HK-2 (cell line): ENCODE results near the gene LRRC32.

Experiments
- DNase-seq: peaks from one replicate; pipeline ENCODE4 v3.0.0-alpha.2; 2018; ENCODE audit not compliant: unreplicated experiment

Gene LRRC32

DNA sequence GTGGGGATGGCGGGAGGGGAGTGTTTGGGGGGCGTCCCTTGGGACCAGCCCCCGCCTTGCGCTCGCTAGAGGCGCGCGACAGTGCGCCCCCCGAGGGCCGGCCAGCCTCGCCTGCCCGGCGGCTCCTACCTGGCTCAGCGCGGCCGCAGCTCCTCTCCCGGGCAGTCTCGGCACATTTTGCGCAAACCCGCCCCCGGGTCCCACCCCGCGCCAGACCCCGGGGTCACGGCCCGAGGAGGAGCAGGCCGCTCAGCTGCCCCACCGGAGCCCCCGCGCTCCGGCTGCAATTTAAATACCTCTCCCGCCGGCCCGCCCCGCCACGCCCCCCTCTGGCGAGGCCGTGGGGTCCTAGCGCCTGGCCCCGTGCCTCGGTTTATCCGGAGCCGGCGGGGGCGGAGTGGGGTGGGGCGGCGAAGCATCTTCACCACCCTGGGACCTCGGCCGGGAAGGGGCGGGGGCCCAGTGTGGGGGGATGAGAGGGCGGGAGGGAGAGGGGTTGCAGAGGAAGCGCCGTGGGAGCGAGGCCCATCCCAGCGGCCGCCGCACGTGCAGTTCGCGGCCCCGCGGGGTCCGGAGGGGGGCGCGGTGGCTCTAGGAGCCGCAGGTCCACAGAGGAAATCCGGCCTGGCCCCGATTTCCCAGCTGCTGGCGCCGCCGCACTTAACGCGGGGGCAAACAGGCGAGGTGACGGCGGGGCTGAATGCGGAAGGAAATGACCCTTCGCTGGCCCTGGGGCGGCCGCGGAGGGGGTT is at the start of gene LRRC32:
Gene LRRC32 (minus strand): TSS at position 263 of the 752 bp plus-strand sequence. CDS start 4,793 bp downstream, outside the sequence.
- DNase-seq, result no peak

GRCh38 chr11:76719686-76720085 is 49.1 kb upstream of the LRRC32 start:
- no peak for DNase-seq

- DNase-seq, result no peak
Observed at GRCh38 chr11:76719281-76719680, 48.7 kb upstream of the LRRC32 start.

DNA sequence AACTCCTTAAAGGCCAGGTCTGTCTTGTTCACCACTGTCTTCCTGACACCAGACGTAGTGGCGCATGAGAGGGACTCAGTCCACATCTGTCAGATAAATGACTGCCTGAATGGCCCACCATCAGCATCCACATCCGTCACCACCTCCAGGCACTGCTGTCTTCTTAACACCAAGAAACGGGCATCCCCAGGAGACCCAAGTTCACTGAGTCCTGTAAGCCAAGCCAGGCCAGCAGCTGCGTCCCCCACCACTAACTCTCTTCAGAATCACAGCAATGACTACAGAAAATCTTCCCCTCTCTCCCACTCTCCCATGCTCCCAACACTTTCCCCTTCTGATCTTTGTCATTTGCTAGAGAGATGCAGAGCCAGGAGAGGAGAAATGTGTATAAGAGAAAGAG is 47.3 kb upstream of the LRRC32 start:
- DNase-seq, result no peak

- no peak for DNase-seq
Observed at GRCh38 chr11:76717369-76717768, 46.8 kb upstream of the LRRC32 start.

DNA sequence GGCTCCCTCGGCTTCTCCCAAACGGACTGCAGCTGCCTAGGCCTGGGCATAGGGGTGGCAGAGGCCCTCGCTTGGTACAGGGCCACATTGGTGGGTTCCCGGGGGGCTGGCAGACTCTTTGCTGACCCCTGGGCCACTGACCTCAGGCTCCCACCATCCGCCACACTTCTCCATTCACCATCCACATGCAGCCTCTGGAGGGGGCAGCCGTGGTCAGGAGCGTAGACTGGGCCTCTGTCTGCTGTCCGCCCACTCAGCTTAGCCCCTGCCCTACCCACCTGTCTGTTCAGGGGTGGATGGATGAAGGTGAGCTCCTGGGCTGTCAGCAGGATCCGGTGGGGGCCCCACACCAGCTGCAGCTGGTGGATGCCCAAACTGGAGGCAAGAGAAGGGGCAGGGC is 45.7 kb upstream of the LRRC32 start:
- no peak for DNase-seq

DNA sequence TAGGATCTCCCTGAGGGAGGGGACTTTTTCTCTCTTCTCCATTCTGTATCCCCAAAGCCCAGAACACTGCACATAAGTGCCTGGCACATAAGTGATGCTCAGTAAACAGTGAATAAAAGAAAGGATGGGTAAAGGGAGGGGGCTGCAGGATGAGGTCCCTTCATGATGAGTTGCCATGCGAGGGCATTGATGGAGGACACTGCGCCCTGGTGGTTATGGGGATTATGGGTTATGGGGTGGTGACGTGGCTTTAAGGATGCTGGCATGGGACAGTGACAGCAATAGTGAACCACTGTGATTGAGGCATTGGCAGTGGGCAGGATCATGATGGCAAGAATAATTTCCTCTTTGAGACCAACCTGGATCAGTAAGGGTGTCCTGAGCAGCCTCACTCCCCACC is 43.9 kb upstream of the LRRC32 start:
- DNase-seq, result no peak

- DNase-seq, result no peak
Observed at GRCh38 chr11:76713499-76713898, 43.0 kb upstream of the LRRC32 start.

- DNase-seq, result no peak
Observed at GRCh38 chr11:76712125-76712524, 41.6 kb upstream of the LRRC32 start.

DNA sequence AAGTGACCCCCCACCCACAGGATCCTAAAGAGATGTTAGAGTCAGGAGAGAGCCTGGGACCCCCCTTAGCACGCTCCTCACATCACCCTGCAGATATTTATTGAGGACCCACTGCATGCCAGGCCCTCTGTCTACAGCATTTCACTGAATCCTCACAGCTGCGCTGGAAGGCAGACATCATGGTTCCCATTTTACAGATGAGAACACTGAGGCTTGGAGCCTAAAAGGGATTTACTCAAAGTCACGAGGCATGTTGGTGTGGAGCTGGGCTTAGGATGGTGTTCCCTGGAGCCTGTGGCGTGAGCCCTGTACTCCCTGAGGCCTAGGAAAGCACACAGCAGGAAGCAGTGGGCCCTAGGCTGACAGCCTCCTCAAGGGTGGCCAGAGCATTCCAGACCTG is 39.2 kb upstream of the LRRC32 start:
- DNase-seq, result no peak

GRCh38 chr11:76708972-76709660 is 38.6 kb upstream of the LRRC32 start:
- DNase-seq, result no peak

DNA sequence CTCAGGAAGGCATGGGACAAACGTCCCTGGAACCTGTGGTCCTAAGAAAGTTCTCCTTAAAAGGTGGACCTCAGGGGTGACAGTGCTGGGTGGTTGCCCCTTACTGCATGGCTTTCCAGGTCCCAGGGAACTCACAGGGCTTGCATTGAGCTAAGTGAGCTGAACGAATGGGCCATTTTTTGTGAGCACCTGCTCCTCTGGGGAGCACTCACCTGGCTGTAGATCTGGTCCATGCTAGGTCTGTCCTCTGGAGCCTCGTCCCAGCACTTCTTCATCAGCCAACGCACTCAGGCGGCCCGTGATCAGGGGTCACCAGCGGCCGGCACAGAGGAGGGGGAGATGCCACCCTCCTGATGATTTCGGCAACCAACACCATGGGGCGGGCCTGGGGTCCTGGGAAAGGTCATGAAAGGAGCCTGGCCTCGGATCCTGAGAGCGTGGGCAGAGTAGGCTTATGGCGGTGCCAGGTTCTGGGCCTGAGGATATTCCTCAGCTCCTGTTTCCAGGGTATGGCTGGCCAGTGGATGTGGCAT is 36.8 kb upstream of the LRRC32 start:
- DNase-seq, result no peak

GRCh38 chr11:76706667-76707066 is 36.1 kb upstream of the LRRC32 start:
- DNase-seq, result no peak

DNA sequence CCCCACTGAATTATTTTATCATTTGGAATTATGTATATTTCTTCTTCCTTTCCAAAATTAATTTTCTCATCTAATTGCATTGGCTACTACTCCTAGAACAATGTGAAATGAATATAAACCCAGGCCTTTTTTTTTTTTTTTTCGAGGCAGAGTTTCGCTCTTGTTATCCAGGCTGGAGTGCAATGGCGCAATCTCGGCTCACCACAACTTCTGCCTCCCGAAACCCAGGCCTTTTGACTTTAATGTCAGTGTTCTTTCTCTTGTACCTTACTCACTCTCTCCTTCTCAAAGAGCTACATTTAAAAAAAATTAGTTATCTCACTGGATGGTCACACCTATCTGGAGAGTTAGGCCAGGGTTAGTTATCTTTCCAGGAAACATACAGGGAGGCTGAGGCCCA is 35.3 kb upstream of the LRRC32 start:
- no peak for DNase-seq

GRCh38 chr11:76704171-76704948 is 33.8 kb upstream of the LRRC32 start:
- no peak for DNase-seq

- DNase-seq, result no peak
Observed at GRCh38 chr11:76703707-76704106, 33.2 kb upstream of the LRRC32 start.

DNA sequence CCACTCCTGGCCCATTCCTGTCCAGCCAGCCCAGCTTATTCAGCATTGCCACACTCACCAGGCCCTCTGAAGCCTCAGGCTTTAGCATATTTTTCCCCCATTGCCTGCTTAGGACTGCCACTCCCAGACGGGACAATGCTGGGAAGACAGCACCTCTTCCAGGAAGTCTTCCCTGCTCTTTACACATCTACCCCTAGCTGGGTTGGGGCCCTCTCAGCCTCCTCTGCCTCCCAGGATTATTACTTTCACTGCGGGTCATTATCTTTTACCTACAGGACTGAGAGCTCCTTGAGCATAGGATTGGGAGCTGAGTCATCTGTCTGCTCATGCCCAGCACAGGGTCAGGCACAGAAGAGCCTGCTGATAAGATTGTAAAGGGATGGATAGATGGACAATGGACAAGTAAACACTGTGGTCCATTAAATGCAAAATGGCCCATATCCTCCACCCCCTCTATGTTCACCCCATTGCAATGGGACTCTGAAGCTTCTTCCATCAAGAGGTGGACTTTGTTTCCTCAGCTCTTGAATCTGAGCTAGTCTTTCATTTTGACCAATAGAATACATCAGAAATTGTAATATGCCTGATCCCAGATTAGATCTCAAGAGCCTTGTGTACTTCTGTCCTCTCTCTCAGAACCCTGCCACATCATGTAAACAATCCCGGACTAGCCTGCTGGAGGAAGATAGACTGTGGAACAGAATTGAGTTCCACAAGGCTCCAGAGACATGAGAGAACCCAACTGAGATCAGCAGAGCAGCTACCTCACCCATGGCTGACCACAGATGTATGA is 32.0 kb upstream of the LRRC32 start:
- DNase-seq, result no peak

DNA sequence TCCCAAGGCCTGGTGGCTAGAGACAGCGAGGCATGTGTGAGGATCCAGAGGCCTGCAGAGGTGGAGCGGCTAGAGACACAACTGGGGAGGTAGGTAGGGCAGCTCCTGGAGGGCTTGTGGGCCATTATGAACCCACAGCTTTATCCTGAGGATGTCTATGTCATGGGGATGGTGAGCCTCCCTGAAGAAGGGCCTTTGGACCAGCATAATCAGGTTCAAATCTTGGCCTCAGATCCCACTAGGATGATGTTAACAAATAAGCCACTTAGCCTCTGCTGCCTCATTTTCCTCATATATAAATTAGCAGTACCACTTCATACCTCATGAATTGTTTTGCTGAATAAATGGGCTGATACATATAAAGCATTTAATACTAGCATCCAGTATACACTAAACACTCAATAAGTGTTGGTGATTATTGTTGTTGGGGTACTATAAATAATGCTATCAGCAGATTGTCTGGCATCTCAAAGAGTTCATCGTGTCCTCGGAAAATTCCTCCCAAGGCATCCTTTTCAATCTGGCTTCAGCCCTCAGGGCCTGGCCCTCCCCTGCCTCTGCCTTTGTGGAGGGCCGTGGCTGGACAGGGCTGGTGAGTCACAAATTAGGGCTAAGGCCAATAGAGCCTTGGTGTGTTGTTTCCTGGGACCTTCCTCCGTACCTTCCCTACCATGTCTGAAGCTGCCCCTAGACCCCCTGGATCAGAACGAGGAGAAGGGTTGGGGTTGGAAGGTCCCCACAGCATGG is 30.9 kb upstream of the LRRC32 start:
- no peak for DNase-seq

DNA sequence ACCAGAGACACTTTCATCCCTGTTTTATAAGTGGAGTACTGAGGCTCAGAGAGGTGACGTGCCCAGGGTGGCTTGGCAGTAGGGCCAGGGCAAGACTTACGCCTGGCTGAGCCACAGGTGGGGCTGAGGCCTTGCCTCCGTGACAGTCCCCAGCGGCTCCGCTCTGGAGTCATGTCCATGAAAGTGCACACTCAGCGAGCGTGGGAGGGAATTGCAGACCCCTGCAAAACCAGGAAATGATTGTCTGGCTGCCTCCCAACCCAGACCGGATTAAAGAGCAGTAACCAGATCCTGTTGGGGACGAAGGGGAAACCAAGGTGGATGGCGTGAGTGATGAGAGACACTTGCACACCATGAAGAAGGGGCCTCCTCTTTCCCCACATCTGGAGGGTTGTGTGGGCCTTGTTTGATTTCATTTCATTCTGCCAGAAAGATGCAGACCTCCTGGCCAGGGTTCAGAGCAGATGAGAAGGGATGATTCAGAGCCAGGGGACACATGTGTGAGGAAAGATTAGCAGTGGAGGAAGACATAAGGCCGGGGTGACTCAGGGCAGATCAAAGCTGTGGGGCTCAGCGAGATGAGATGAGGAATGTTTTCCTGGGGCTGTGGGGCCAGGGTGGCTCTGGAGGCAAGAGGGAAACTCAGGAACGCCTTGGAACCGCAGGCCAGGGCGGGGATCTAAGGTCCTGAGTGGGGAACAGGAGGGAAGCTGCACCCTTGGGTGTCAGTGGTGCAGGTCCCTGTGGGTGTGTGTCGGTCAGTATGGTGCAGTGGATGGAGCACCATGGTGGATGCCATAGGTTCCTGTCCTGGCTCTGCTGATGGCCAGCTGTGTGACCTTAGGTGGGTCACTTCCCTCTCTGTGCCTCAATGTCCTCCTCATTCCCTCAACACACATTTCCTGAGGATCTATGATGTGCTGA is 29.9 kb upstream of the LRRC32 start:
- peak; percentile 59 for DNase-seq
